ENCODE data around the gene NNT.
"Not testable (repeated sequence)": the region's sequence is repeated elsewhere in the genome, so short reads cannot be mapped to it uniquely, and the experiment has no call there.

The NNT gene

GRCh38 chr5:43719783-43720182 is 116.8 kb downstream of the NNT start:
- not testable (repeated sequence) for H3K4me1 ChIP-seq (ENCODE audit: control insufficient read depth, insufficient read depth, low read length, poor library complexity, severe bottlenecking); H3K4me3 ChIP-seq (ENCODE audit: insufficient read depth, low read depth, low read length, poor library complexity, severe bottlenecking); H3K27me3 ChIP-seq (replicated peaks; ENCODE audit: control insufficient read depth, insufficient read depth, low read length, poor library complexity, severe bottlenecking); DNase-seq; H3K36me3 ChIP-seq (ENCODE audit: control insufficient read depth, insufficient read depth, low read length); H3K27ac ChIP-seq (ENCODE audit: insufficient read depth, low read length, poor library complexity, severe bottlenecking); H3K9me3 ChIP-seq (ENCODE audit: control insufficient read depth, low read length)

DNA sequence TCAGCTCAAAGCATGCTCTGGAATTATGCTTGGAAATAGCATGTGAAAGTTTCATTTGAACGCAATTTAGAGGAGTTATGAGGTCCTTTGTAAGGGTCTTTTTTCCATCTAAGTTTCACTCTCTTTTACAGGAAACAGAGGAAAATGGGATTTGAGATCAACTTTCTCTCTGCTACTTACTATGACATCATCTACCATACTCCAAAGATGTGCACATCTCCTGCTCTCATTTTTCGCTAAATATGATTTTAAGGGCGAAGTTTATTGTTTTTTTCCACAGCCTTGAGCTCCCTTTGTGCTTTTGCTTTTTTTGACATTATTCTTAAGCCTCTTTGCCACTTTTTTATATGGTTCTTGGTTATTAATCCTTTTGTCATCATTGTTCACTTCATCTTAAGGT is 125.6 kb downstream of the NNT start:
- H3K36me3 ChIP-seq (ENCODE audit: control insufficient read depth, insufficient read depth, low read length), result no peaks in the 10 kb centered on the region
- no peaks in the 10 kb centered on the region for H3K27me3 ChIP-seq (replicated peaks; ENCODE audit: control insufficient read depth, insufficient read depth, low read length, poor library complexity, severe bottlenecking)
- no peak overlapping the region for H3K27ac ChIP-seq (ENCODE audit: insufficient read depth, low read length, poor library complexity, severe bottlenecking)
- no peak for DNase-seq
- H3K9me3 ChIP-seq (ENCODE audit: control insufficient read depth, low read length), result no peaks in the 10 kb centered on the region
- H3K4me1 ChIP-seq (ENCODE audit: control insufficient read depth, insufficient read depth, low read length, poor library complexity, severe bottlenecking), result no peaks in the 10 kb centered on the region
- H3K4me3 ChIP-seq (ENCODE audit: insufficient read depth, low read depth, low read length, poor library complexity, severe bottlenecking), result no peak overlapping the region

GRCh38 chr5:43729846-43730478 is 127.0 kb downstream of the NNT start:
- Histone ChIP-seq H3K4me3 (ENCODE audit: insufficient read depth, low read depth, low read length, poor library complexity, severe bottlenecking) (no peak overlapping the region), H3K27me3 (replicated peaks; ENCODE audit: control insufficient read depth, insufficient read depth, low read length, poor library complexity, severe bottlenecking) (no peaks in the 10 kb centered on the region), H3K27ac (ENCODE audit: insufficient read depth, low read length, poor library complexity, severe bottlenecking) (no peak overlapping the region), H3K4me1 (ENCODE audit: control insufficient read depth, insufficient read depth, low read length, poor library complexity, severe bottlenecking) (no peaks in the 10 kb centered on the region), H3K36me3 (ENCODE audit: control insufficient read depth, insufficient read depth, low read length) (no peaks in the 10 kb centered on the region), H3K9me3 (ENCODE audit: control insufficient read depth, low read length) (no peaks in the 10 kb centered on the region)
- no peak for DNase-seq

- H3K4me1 ChIP-seq (ENCODE audit: control insufficient read depth, insufficient read depth, low read length, poor library complexity, severe bottlenecking), result no peaks in the 10 kb centered on the region
- H3K36me3 ChIP-seq (ENCODE audit: control insufficient read depth, insufficient read depth, low read length), result no peaks in the 10 kb centered on the region
- H3K27ac ChIP-seq (ENCODE audit: insufficient read depth, low read length, poor library complexity, severe bottlenecking), result no peak overlapping the region
- H3K4me3 ChIP-seq (ENCODE audit: insufficient read depth, low read depth, low read length, poor library complexity, severe bottlenecking), result no peak overlapping the region
- no peaks in the 10 kb centered on the region for H3K9me3 ChIP-seq (ENCODE audit: control insufficient read depth, low read length)
- no peak for DNase-seq
- H3K27me3 ChIP-seq (replicated peaks; ENCODE audit: control insufficient read depth, insufficient read depth, low read length, poor library complexity, severe bottlenecking), result no peaks in the 10 kb centered on the region
Measured at GRCh38 chr5:43730832-43731342, 127.9 kb downstream of the NNT start.

- no peaks in the 10 kb centered on the region for H3K36me3 ChIP-seq (ENCODE audit: control insufficient read depth, insufficient read depth, low read length)
- H3K4me1 ChIP-seq (ENCODE audit: control insufficient read depth, insufficient read depth, low read length, poor library complexity, severe bottlenecking), result no peaks in the 10 kb centered on the region
- no peaks in the 10 kb centered on the region for H3K27me3 ChIP-seq (replicated peaks; ENCODE audit: control insufficient read depth, insufficient read depth, low read length, poor library complexity, severe bottlenecking)
Measured at GRCh38 chr5:43731573-43731972, 128.6 kb downstream of the NNT start.

DNA sequence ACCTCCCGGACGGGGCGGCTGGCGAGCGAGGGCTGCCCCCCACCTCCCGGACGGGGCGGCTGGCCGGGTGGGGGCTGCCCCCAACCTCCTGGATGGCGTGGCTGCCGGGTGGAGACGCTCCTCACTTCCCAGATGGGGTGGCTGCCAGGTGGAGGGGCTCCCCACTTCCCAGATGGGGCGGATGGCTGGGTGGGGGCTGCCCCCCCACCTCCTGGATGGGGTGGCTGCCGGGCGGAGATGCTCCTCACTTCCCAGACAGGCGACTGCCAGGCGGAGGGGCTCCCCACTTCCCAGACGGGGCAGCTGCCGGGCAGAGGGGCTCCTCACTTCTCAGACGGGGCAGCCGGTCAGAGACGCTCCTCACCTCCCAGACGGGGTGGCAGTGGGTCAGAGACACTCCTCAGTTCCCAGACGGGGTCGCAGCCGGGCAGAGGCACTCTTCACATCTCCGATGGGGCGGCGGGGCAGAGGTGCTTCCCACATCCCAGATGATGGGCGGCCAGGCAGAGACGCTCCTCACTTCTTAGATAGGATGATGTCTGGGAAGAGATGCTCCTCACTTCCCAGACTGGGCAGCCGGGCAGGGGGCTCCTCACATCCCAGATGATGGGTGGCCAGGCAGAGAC is 143.1 kb downstream of the NNT start:
- DNase-seq; H3K4me1 ChIP-seq (ENCODE audit: control insufficient read depth, insufficient read depth, low read length, poor library complexity, severe bottlenecking); H3K27ac ChIP-seq (ENCODE audit: insufficient read depth, low read length, poor library complexity, severe bottlenecking); H3K36me3 ChIP-seq (ENCODE audit: control insufficient read depth, insufficient read depth, low read length); H3K4me3 ChIP-seq (ENCODE audit: insufficient read depth, low read depth, low read length, poor library complexity, severe bottlenecking); H3K9me3 ChIP-seq (ENCODE audit: control insufficient read depth, low read length); H3K27me3 ChIP-seq (replicated peaks; ENCODE audit: control insufficient read depth, insufficient read depth, low read length, poor library complexity, severe bottlenecking): not testable (repeated sequence)

More at GRCh38 chr5:43731573-43731972, 128.6 kb downstream of the NNT start:
- no peak for DNase-seq
- H3K27ac ChIP-seq (ENCODE audit: insufficient read depth, low read length, poor library complexity, severe bottlenecking), result no peak overlapping the region
- H3K4me3 ChIP-seq (ENCODE audit: insufficient read depth, low read depth, low read length, poor library complexity, severe bottlenecking), result no peak overlapping the region
- no peaks in the 10 kb centered on the region for H3K9me3 ChIP-seq (ENCODE audit: control insufficient read depth, low read length)

DNA sequence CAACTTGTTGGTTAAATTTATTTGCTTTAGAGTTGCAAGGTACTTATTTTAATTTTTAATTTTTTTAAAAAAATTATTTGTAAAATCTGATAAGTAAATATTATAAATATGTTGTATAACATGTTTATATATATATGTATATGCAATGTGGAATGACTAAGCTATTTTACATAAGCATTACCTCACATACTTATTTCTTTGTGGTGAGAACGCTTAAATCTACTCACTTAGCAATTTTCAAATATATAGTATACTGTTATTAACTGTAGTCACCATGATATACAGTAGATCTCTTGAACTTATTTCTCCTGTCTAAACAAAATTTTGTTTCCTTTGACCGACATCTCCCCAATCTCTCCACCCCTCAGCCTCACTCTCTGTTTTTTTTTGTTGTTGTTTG is 147.8 kb downstream of the NNT start:
- H3K4me1 ChIP-seq (ENCODE audit: control insufficient read depth, insufficient read depth, low read length, poor library complexity, severe bottlenecking), result no peaks in the 10 kb centered on the region
- H3K36me3 ChIP-seq (ENCODE audit: control insufficient read depth, insufficient read depth, low read length), result no peaks in the 10 kb centered on the region
- DNase-seq, result no peak
- no peaks in the 10 kb centered on the region for H3K9me3 ChIP-seq (ENCODE audit: control insufficient read depth, low read length)
- no peak overlapping the region for H3K27ac ChIP-seq (ENCODE audit: insufficient read depth, low read length, poor library complexity, severe bottlenecking)
- H3K27me3 ChIP-seq (replicated peaks; ENCODE audit: control insufficient read depth, insufficient read depth, low read length, poor library complexity, severe bottlenecking), result no peaks in the 10 kb centered on the region
- H3K4me3 ChIP-seq (ENCODE audit: insufficient read depth, low read depth, low read length, poor library complexity, severe bottlenecking), result no peak overlapping the region

- Histone ChIP-seq H3K4me3 (ENCODE audit: insufficient read depth, low read depth, low read length, poor library complexity, severe bottlenecking) (no peak overlapping the region), H3K4me1 (ENCODE audit: control insufficient read depth, insufficient read depth, low read length, poor library complexity, severe bottlenecking) (no peaks in the 10 kb centered on the region)
- DNase-seq, result no peak
Measured at GRCh38 chr5:43753069-43753468, 150.1 kb downstream of the NNT start.

More at GRCh38 chr5:43753069-43753468, 150.1 kb downstream of the NNT start:
- Histone ChIP-seq H3K9me3 (ENCODE audit: control insufficient read depth, low read length) (no peaks in the 10 kb centered on the region), H3K36me3 (ENCODE audit: control insufficient read depth, insufficient read depth, low read length) (no peaks in the 10 kb centered on the region), H3K27me3 (replicated peaks; ENCODE audit: control insufficient read depth, insufficient read depth, low read length, poor library complexity, severe bottlenecking) (no peaks in the 10 kb centered on the region), H3K27ac (ENCODE audit: insufficient read depth, low read length, poor library complexity, severe bottlenecking) (no peak overlapping the region)

Measured in effector memory CD4-positive, alpha-beta T cell (primary cell).